B cell (primary cell): Measurements from ENCODE around the gene VKORC1. TPM values are rescaled to one million over a fixed set of nuclear protein-coding genes. Genes with fewer than 3 reads are reported as not detected.

Experiments used
- ATAC-seq: fragments of 200-7000 bp; cut with Tn5 transposase; one replicate; pipeline ENCODE4 v1.10.0; 2021; ENCODE audit warnings: low read depth, mild to moderate bottlenecking, moderate number of reproducible peaks, moderate library complexity
- CTCF ChIA-PET: fragments of 350-600 bp; sonication (Branson Sonifier 250); formaldehyde crosslinking; loops from one replicate; lab custom pipeline; 2021; ENCODE audit warnings: antibody characterized with exemption, inconsistent platforms; lab: Charles Lee
- POLR2A ChIA-PET: fragments of 350-600 bp; sonication (Branson Sonifier 250); formaldehyde crosslinking; loops from one replicate; lab custom pipeline; 2021; ENCODE audit warnings: antibody characterized with exemption; lab: Charles Lee
- DNase-seq: peaks from one replicate; pipeline ENCODE4 v3.0.0; 2013
- H2AFZ ChIP-seq: 2 replicates; pipeline ENCODE4 v1.6.1; 2012; ENCODE audit warnings: mild to moderate bottlenecking, low read depth, low read length; ENCODE audit not compliant: insufficient read depth, poor library complexity, severe bottlenecking
- H3K27ac ChIP-seq, 2 donors: 1 replicate in 1 of 2; 2 replicates in 1 of 2; pipeline ENCODE4 v1.5.1; 2012 to 2013; ENCODE audit warnings: low read length in 2 of 2, mild to moderate bottlenecking in 2 of 2, moderate library complexity in 1 of 2
- H3K27me3 ChIP-seq, 4 experiments: fragments of 200-600 bp in 1 of 4; sonication (generic) in 1 of 4; replicated peaks in 1 of 4; 1 replicate in 2 of 4; 2 replicates in 2 of 4; pipeline versions ENCODE4 v1.6.1 to v1.7.0; 2013 to 2016; ENCODE audit warnings: low read length in 3 of 4, mild to moderate bottlenecking in 2 of 4, mixed read lengths in 1 of 4, moderate library complexity in 1 of 4; ENCODE audit not compliant: insufficient read depth in 4 of 4, control insufficient read depth in 3 of 4; ENCODE audit errors: control extremely low read depth in 1 of 4
- H3K36me3 ChIP-seq, 2 experiments: replicated peaks in 1 of 2; 1 replicate in 1 of 2; 2 replicates in 1 of 2; pipeline versions ENCODE4 v1.6.1 to v1.7.1; 2013; ENCODE audit warnings: low read length in 1 of 2; ENCODE audit not compliant: insufficient read depth in 2 of 2, control insufficient read depth in 1 of 2; ENCODE audit errors: control extremely low read depth in 1 of 2, extremely low read depth in 1 of 2
- H3K4me1 ChIP-seq, 2 donors: fragments of 200-600 bp in 1 of 2; sonication (generic) in 1 of 2; 1 replicate in 1 of 2; 2 replicates in 1 of 2; pipeline versions ENCODE4 v1.5.1 to v1.6.1; 2013 to 2017; ENCODE audit warnings: low read length in 2 of 2; ENCODE audit not compliant: control insufficient read depth in 2 of 2, insufficient read depth in 2 of 2
- H3K4me2 ChIP-seq: replicated peaks from 2 replicates; pipeline ENCODE3; 2012; ENCODE audit warnings: mild to moderate bottlenecking, low read depth, low read length; ENCODE audit not compliant: poor library complexity, severe bottlenecking
- H3K4me3 ChIP-seq, 5 experiments: fragments of 200-600 bp in 1 of 5; sonication (generic) in 1 of 5; 1 replicate in 3 of 5; 2 replicates in 2 of 5; pipeline versions ENCODE4 v1.5.1 to v1.7.0; 2011 to 2016; ENCODE audit warnings: low read length in 4 of 5, mild to moderate bottlenecking in 4 of 5, low read depth in 2 of 5, control low read depth in 1 of 5, moderate library complexity in 1 of 5; ENCODE audit not compliant: insufficient read depth in 1 of 5; ENCODE audit errors: control extremely low read depth in 1 of 5, extremely low read depth in 1 of 5
- H3K79me2 ChIP-seq: fragments of 200-600 bp; sonication (generic); one replicate; pipeline ENCODE4 v1.6.0; 2016; ENCODE audit warnings: low read length; ENCODE audit not compliant: control insufficient read depth, insufficient read depth
- H3K9ac ChIP-seq: fragments of 200-600 bp; sonication (generic); 2 replicates; pipeline ENCODE4 v1.6.1; 2017; ENCODE audit warnings: mild to moderate bottlenecking, low read length, moderate library complexity
- H3K9me3 ChIP-seq, 3 donors: one replicate each; pipeline versions ENCODE4 v1.6.1 to v1.7.1; 2013; ENCODE audit warnings: low read length in 2 of 3; ENCODE audit not compliant: control insufficient read depth in 2 of 3, insufficient read depth in 1 of 3; ENCODE audit errors: control extremely low read depth in 1 of 3
- H4K20me1 ChIP-seq: 2 replicates; pipeline ENCODE4 v1.6.0; 2012; ENCODE audit warnings: mild to moderate bottlenecking, low read length; ENCODE audit not compliant: insufficient read depth, control insufficient read depth, poor library complexity, severe bottlenecking
- H3K27ac Mint-ChIP-seq: one replicate; pipeline ENCODE4 v1.8.0; 2021; ENCODE audit warnings: mixed read lengths
- H3K27me3 Mint-ChIP-seq: one replicate; pipeline ENCODE4 v1.8.0; 2021; ENCODE audit warnings: mixed read lengths
- H3K4me1 Mint-ChIP-seq: one replicate; pipeline ENCODE4 v1.8.0; 2021; ENCODE audit warnings: mixed read lengths
- H3K4me3 Mint-ChIP-seq: one replicate; pipeline ENCODE4 v1.8.0; 2021; ENCODE audit warnings: mixed read lengths
- H3K9me3 Mint-ChIP-seq: one replicate; pipeline ENCODE4 v1.8.0; 2022; ENCODE audit warnings: mixed read lengths; ENCODE audit not compliant: insufficient read depth
- CTCF ChIP-seq: fragments of 200-600 bp; IDR thresholded peaks from one replicate; pipeline ENCODE4 v1.8.0; 2022; ENCODE audit warnings: antibody characterized with exemption, mild to moderate bottlenecking
- EZH2 ChIP-seq: IDR thresholded peaks from 2 replicates; pipeline ENCODE4 v1.6.1; 2012; ENCODE audit warnings: borderline replicate concordance, low read depth, mild to moderate bottlenecking, moderate library complexity, low read length; ENCODE audit not compliant: insufficient read depth, poor library complexity, severe bottlenecking
- WGBS: methylation state at CpG from one replicate; pipeline ENCODE4 v1.1.5; 2013; ENCODE audit warnings: missing lambda C conversion rate; ENCODE audit not compliant: insufficient coverage; 5-methylcytosine and 5-hydroxymethylcytosine counted together
- intact Hi-C: fragments of 100-400 bp; cut with micrococcal nuclease; formaldehyde crosslinking; loops from one replicate; pipeline ENCODE4 v1.10.0; 2022
- polyA plus RNA-seq: library from polyadenylated mRNA; depleted of rRNA; stranded (reverse); fragments of >200 nt; gene quantifications from 2 replicates; pipeline ENCODE4 v1.2.3, GENCODE V29; 2012
- total RNA-seq, 2 donors: library from RNA; stranded (reverse); fragments of 120-200 nt in 1 of 2; gene quantifications; 1 replicate in 1 of 2; 2 replicates in 1 of 2; pipeline versions ENCODE4 v1.2.3 to v1.2.4, GENCODE V29; 2013 to 2022

The VKORC1 gene
- total and polyA plus RNA-seq, 2 donors (not counting 1 experiment from before 2014, with no cell fraction given), result 31.8 to 45.7 TPM

GRCh38 chr16:31061813-31062440 is 32.7 kb downstream of the VKORC1 start:
- no peak overlapping the region for H3K4me3 ChIP-seq
- ChIA-PET POLR2A (no interaction called here), CTCF (no interaction called here)
- ATAC-seq (no peak), DNase-seq (no peak)
- TF ChIP-seq CTCF (no peak), EZH2 (no peak)
- Mint-ChIP-seq H3K4me3 (no peak overlapping the region), H3K27me3 (no peaks in the 10 kb centered on the region), H3K4me1 (peaks cover 10% of the 10 kb centered on the region), H3K27ac (no peak overlapping the region), H3K9me3 (no peaks in the 10 kb centered on the region)
- intact Hi-C loops, result no loop called here
- peaks cover 0 to 22% of the 10 kb centered on the region in 2 experiments for H3K36me3 ChIP-seq
- no peak overlapping the region for H3K4me2 ChIP-seq
- H4K20me1 ChIP-seq, result no peaks in the 10 kb centered on the region
- 98% methylated on average over 54 of the region's 54 CpGs for WGBS
- no peaks in the 10 kb centered on the region for H3K79me2 ChIP-seq
- H3K27me3 ChIP-seq, result no peaks in the 10 kb centered on the region
- H3K27ac ChIP-seq, result no peak overlapping the region
- no peak overlapping the region for H3K9ac ChIP-seq
- no peak overlapping the region for H2AFZ ChIP-seq
- no peaks in the 10 kb centered on the region for H3K9me3 ChIP-seq
- no peaks in the 10 kb centered on the region for H3K4me1 ChIP-seq

- Mint-ChIP-seq H3K4me1 (peaks cover 6% of the 10 kb centered on the region), H3K4me3 (no peak overlapping the region), H3K27me3 (no peaks in the 10 kb centered on the region), H3K27ac (no peak overlapping the region), H3K9me3 (no peaks in the 10 kb centered on the region)
- POLR2A ChIA-PET, result no interaction called here
- H3K27me3 ChIP-seq, result no peaks in the 10 kb centered on the region
- DNase-seq (no peak), ATAC-seq (no peak)
- intact Hi-C loops, result no loop called here
- no peaks in the 10 kb centered on the region for H4K20me1 ChIP-seq
- no peak overlapping the region for H3K4me2 ChIP-seq
- TF ChIP-seq EZH2 (no peak), CTCF (no peak)
- H2AFZ ChIP-seq, result no peak overlapping the region
- H3K9ac ChIP-seq, result no peak overlapping the region
- peaks cover 0 to 22% of the 10 kb centered on the region in 2 experiments for H3K36me3 ChIP-seq
- no peaks in the 10 kb centered on the region for H3K4me1 ChIP-seq
- no peak overlapping the region for H3K27ac ChIP-seq
- no peak overlapping the region for H3K4me3 ChIP-seq
- no peaks in the 10 kb centered on the region for H3K9me3 ChIP-seq
- H3K79me2 ChIP-seq, result no peaks in the 10 kb centered on the region
- CTCF ChIA-PET, result no interaction called here
- 97% methylated on average over 42 of the region's 42 CpGs for WGBS
Measured at GRCh38 chr16:31061126-31061812, 33.3 kb downstream of the VKORC1 start.
